ENCODE data around the gene KRT6C.

KRT6C gene

GRCh38 chr12:52473768-52474167, at the start of gene KRT6C:
Gene KRT6C (minus strand): TSS chr12:52473805. CDS start chr12:52473737, 68 bp downstream.
- Histone ChIP-seq H3K27me3 (ENCODE audit: low read depth, low read length) (no peaks in the 10 kb centered on the region), H3K36me3 (replicated peaks; ENCODE audit: low read depth, low read length) (no peaks in the 10 kb centered on the region), H4K20me1 (ENCODE audit: insufficient read depth, low read length) (no peaks in the 10 kb centered on the region), H3K9ac (ENCODE audit: low read length) (no peak within 1 kb of the TSS), H3K9me3 (ENCODE audit: insufficient read depth, low read length) (no peaks in the 10 kb centered on the region), H3K4me2 (ENCODE audit: low read length) (no peak within 1 kb of the TSS), H3K27ac (ENCODE audit: low read length) (no peak within 1 kb of the TSS), H3K4me1 (ENCODE audit: low read length) (no peaks in the 10 kb centered on the region), H3K4me3 (ENCODE audit: low read length) (no peak within 1 kb of the TSS), H3K79me2 (ENCODE audit: low read length) (no peaks in the 10 kb centered on the region), H2AFZ (ENCODE audit: low read depth, low read length) (no peak within 1 kb of the TSS)
- TF ChIP-seq CTCF (IDR thresholded peaks at IDR 0.05; ENCODE audit: low read depth, low read length) = no peak
- TF ChIP-seq EZH2phosphoT487 (IDR thresholded peaks at IDR 0.05; ENCODE audit: low read depth) = no peak

GRCh38 chr12:52522346-52523011, 48.9 kb upstream of the KRT6C start:
- H3K4me1 ChIP-seq (ENCODE audit: low read length) = peaks cover 73% of the 10 kb centered on the region
- no peaks in the 10 kb centered on the region for H3K9me3 ChIP-seq (ENCODE audit: insufficient read depth, low read length)
- H3K79me2 ChIP-seq (ENCODE audit: low read length) = no peaks in the 10 kb centered on the region
- H3K36me3 ChIP-seq (replicated peaks; ENCODE audit: low read depth, low read length) = no peaks in the 10 kb centered on the region
- H3K9ac ChIP-seq (ENCODE audit: low read length) = peak overlapping the region; percentile 16
- peak overlapping the region; percentile 67 for H3K4me2 ChIP-seq (ENCODE audit: low read length)
- H3K27me3 ChIP-seq (ENCODE audit: low read depth, low read length) = peaks cover 3% of the 10 kb centered on the region; the same call in 1 of the 2 replicates
- TF ChIP-seq EZH2phosphoT487 (IDR thresholded peaks at IDR 0.05; ENCODE audit: low read depth) (no peak), CTCF (IDR thresholded peaks at IDR 0.05; ENCODE audit: low read depth, low read length) (no peak)
- H4K20me1 ChIP-seq (ENCODE audit: insufficient read depth, low read length) = no peaks in the 10 kb centered on the region
- H3K27ac ChIP-seq (ENCODE audit: low read length) = peak overlapping the region; percentile 63; the same call in 1 of the 2 replicates
- peak overlapping the region; percentile 72 for H3K4me3 ChIP-seq (ENCODE audit: low read length)
- H2AFZ ChIP-seq (ENCODE audit: low read depth, low read length) = no peak overlapping the region

GRCh38 chr12:52521568-52522266, 48.1 kb upstream of the KRT6C start:
- peak overlapping the region; percentile 63 for H3K27ac ChIP-seq (ENCODE audit: low read length)
- peak overlapping the region; percentile 16 for H3K9ac ChIP-seq (ENCODE audit: low read length)
- H2AFZ ChIP-seq (ENCODE audit: low read depth, low read length) = peak overlapping the region; percentile 36; the same call in 1 of the 2 replicates
- peaks cover 3% of the 10 kb centered on the region; the same call in 1 of the 2 replicates for H3K27me3 ChIP-seq (ENCODE audit: low read depth, low read length)
- H3K4me2 ChIP-seq (ENCODE audit: low read length) = peak overlapping the region; percentile 67
- TF ChIP-seq CTCF (IDR thresholded peaks at IDR 0.05; ENCODE audit: low read depth, low read length) (no peak), EZH2phosphoT487 (IDR thresholded peaks at IDR 0.05; ENCODE audit: low read depth) (no peak)
- no peaks in the 10 kb centered on the region for H4K20me1 ChIP-seq (ENCODE audit: insufficient read depth, low read length)
- H3K79me2 ChIP-seq (ENCODE audit: low read length) = no peaks in the 10 kb centered on the region
- no peaks in the 10 kb centered on the region for H3K36me3 ChIP-seq (replicated peaks; ENCODE audit: low read depth, low read length)
- H3K9me3 ChIP-seq (ENCODE audit: insufficient read depth, low read length) = no peaks in the 10 kb centered on the region
- H3K4me1 ChIP-seq (ENCODE audit: low read length) = peaks cover 66% of the 10 kb centered on the region
- peak overlapping the region; percentile 72 for H3K4me3 ChIP-seq (ENCODE audit: low read length)

- Histone ChIP-seq H3K4me3 (ENCODE audit: low read length) (peak overlapping the region; percentile 72), H3K36me3 (replicated peaks; ENCODE audit: low read depth, low read length) (no peaks in the 10 kb centered on the region), H3K9ac (ENCODE audit: low read length) (peak overlapping the region; percentile 16), H3K27me3 (ENCODE audit: low read depth, low read length) (peaks cover 3% of the 10 kb centered on the region; the same call in 1 of the 2 replicates), H2AFZ (ENCODE audit: low read depth, low read length) (no peak overlapping the region; the same call in 1 of the 2 replicates), H3K9me3 (ENCODE audit: insufficient read depth, low read length) (no peaks in the 10 kb centered on the region), H4K20me1 (ENCODE audit: insufficient read depth, low read length) (no peaks in the 10 kb centered on the region), H3K4me2 (ENCODE audit: low read length) (peak overlapping the region; percentile 67), H3K27ac (ENCODE audit: low read length) (peak overlapping the region; percentile 63), H3K4me1 (ENCODE audit: low read length) (peaks cover 64% of the 10 kb centered on the region), H3K79me2 (ENCODE audit: low read length) (no peaks in the 10 kb centered on the region)
- TF ChIP-seq CTCF (IDR thresholded peaks at IDR 0.05; ENCODE audit: low read depth, low read length) (no peak), EZH2phosphoT487 (IDR thresholded peaks at IDR 0.05; ENCODE audit: low read depth) (no peak)
Observed at GRCh38 chr12:52521175-52521567, 47.6 kb upstream of the KRT6C start.

All from OCI-LY3 (cell line).